MV-4-11 (cell line): ENCODE results near the gene HEATR5A.
A peak's percentile ranks its signal among the peaks of the same experiment; 100 is the strongest.
"Not testable (repeated sequence)": the region's sequence is repeated elsewhere in the genome, so short reads cannot be mapped to it uniquely, and the experiment has no call there.

ENCODE experiments used
- DNase-seq: peaks from one replicate; lab custom pipeline; 2025; lab: John Stamatoyannopoulos, UW

HEATR5A gene

DNA sequence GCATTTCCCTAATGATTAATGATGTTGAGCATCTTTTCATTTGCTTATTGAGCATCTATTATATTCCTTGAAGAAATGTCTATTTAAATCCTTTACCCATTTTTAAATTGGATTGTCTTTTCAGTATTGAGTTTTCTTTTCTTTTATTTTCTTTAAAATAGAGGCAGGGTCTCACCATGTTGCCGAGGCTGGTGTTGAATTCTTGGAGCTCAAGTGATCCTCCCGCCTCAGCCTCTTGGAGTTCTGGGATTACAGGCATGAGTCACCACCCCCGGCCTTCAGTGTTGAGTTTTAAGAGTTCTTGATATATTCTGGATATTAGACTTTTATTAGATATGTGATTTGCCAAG, 139.5 kb downstream of the HEATR5A start:
- no peak for DNase-seq

DNA sequence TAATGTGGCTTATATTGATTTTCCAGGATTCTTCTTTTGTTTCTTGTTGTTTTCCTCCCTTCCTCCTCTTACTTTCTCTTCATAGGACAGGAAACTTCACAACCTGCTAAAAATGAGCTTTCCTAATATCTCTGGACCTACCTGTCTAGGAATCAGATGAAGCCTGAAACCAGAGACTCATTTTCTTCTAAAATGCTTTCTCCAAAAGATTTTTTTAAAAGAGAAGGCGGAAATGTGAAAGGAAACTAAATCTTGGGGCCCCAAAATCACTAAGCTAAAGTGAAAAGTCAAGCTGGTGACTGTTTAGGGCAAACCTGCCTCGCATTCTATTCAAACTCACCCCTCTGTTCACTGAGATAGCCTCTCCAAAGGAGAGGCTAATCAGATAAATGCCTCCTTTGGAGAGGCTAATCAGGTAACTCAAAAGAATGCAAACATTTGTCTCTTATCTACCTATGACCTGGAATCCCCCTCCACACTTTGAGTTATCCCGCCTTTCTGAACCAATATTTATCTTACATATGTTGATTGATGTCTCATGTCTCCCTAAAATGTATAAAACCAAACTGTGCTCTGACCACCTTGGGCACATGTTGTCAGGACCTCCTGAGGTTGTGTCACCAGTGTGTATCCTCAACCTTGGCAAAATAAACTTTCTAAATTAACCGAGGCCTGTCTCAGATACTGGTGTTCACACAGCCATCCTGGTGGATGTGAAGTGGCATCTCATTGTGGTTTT, 140.0 kb downstream of the HEATR5A start:
- DNase-seq = no peak

- DNase-seq = peak; percentile 11
These were observed 141.5 kb downstream of the HEATR5A start for GRCh38 chr14:31278883-31279282.

DNA sequence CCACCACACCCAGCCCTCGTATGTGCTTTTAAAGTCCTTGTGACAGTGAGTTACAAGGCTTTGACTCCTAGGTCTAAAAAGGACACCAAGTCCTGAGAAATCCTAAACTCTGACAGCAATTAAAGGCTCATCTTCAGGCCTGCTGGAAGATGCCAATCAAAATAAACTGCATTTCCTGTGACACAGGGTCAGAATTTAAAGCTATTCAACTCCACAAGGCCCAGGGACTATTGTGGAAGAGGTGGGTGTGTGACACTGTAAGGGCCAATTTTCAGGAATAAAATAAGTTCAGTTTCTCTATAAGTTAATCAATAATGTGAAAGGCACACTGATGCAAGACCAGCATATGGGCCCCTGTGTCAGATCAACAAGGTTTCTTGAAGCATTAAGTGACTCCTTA, 143.3 kb downstream of the HEATR5A start:
- DNase-seq = no peak

GRCh38 chr14:31276417-31276816, 143.9 kb downstream of the HEATR5A start:
- DNase-seq = not testable (repeated sequence)

DNA sequence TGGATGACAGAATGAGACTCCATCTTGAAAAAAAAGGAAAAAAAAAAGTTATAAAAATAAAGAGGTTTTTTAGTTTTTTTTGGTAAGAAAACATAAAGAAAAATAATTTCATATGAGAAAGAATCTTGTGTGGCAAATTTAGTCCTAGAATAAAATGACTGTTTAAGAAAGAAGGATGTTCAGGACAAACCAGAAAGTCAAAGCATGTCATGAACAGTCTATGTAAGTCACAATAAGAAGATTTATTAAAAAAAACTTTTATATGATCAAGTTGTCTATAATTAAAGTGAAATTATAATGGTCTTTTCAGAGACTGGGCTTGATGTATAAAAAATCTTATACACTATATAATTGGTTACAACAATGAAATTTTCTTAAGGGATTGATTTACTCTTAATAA, 144.6 kb downstream of the HEATR5A start:
- DNase-seq = no peak

- DNase-seq = no peak
These were observed 148.7 kb downstream of the HEATR5A start for GRCh38 chr14:31271648-31272047.

- DNase-seq = peak; percentile 12
These were observed 150.1 kb downstream of the HEATR5A start for GRCh38 chr14:31270196-31270772.

DNA sequence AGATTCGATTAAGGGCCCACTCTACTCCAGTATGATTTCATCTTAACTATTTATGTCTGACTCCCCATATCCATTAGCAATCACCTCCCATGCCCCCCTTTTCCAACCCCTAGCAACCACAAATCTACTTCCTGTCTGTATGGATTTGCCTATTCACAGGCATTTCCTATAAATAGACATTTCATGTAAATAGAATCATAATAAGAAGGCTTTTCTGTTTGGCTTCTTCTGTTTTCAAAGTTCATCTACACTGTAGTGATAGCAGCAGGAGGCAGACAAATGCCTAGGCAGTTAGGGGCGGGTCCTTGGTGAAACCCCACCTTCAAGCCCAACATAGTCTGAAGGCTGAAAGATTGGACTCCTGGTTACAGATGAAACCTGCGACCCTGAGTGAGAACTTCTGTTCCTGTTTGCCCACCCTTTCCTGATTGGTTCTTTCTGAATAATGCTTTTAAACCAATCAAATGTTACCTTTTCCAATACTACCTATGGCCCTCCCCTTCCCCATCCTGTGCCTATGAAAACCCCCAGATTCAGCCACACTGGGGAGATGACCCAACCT, 150.6 kb downstream of the HEATR5A start:
- no peak for DNase-seq

GRCh38 chr14:31268216-31268615, 152.1 kb downstream of the HEATR5A start:
- no peak for DNase-seq

GRCh38 chr14:31266437-31267331, 153.7 kb downstream of the HEATR5A start:
- DNase-seq = no peak

DNA sequence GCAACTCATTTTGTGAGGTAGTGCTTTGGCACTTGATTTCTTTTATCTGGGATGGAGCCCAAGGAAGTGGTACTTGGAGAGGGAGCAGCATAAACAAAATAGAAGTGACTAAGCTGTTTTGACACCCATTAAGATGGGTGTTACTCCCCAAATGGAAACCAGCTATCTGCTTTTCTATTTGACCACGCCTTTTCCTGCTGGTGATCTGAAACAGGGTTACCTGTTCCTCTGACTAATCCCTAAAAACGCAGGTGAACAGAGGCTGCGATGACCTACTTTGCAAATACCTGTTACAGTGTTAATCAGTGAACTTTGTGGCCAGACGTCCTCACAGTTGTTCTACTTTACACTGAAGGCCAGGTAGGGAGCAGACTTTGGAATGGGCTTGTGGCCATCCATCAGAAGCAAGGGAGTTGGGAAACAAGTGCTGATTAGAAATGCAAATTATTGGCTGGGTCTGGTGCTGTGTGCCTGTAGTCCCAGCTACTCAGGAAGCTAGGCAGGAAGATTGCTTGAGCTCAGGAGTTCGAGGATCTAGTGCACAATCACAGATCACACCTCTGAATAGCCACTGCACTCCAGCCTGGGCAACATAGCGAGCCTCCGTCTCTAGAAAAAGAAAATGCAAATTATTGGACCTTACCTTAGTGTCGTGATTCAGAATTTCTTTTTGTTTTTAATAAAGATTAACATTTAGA, 154.5 kb downstream of the HEATR5A start:
- DNase-seq = no peak

DNA sequence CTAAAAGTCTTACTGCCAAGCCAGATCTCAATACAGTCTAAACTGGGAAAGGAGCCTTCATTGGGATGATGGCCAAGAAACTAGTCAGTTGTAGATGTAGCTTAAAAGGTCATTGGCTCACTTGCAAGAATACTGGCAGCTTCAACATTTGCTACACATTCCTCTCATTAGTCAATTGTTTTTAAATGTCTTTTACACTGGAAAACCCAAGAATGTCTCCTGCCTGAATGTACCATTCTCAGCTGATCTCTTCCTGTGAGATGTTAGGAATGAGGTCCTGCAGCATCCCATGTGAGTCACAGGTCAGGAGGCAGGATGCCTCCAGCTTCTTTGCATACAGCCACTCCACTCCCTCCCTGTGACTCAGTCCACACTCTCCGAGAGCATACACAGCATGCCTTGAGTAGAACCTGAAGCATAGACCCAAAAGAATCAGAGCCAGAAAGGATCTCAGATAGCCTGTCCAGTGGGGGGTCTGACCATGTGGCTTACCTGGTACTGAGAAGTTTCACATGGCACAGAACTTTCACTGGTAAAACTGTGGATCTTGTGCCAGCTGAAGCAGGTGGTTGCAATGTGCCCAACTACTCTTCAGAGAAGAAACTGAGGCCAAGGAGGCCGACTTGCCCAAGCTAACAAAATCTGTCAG, 156.7 kb downstream of the HEATR5A start:
- DNase-seq = no peak

- peak; percentile 70 for DNase-seq
These were observed 158.3 kb downstream of the HEATR5A start for GRCh38 chr14:31261859-31262731.

- no peak for DNase-seq
These were observed 158.9 kb downstream of the HEATR5A start for GRCh38 chr14:31261523-31261858.

DNA sequence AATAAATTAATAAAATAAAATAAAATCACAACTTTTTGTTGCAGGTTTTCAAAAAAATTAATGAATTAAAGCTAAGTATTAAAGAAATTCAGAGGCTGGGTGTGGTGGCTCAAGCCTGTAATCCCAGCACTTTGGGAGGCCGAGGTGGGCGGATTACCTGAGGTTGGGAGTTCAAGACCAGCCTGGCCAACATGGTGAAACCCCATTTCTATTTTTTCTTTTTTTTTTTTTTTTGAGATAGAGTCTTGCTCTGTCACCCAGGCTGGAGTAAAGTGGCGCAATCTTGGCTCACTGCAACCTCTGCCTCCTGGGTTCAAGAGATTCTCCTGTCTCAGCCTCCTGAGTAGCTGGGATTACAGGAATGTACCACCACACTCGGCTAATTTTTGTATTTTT, 161.3 kb downstream of the HEATR5A start:
- not testable (repeated sequence) for DNase-seq

GRCh38 chr14:31258427-31259039, 161.8 kb downstream of the HEATR5A start:
- DNase-seq = no peak

DNA sequence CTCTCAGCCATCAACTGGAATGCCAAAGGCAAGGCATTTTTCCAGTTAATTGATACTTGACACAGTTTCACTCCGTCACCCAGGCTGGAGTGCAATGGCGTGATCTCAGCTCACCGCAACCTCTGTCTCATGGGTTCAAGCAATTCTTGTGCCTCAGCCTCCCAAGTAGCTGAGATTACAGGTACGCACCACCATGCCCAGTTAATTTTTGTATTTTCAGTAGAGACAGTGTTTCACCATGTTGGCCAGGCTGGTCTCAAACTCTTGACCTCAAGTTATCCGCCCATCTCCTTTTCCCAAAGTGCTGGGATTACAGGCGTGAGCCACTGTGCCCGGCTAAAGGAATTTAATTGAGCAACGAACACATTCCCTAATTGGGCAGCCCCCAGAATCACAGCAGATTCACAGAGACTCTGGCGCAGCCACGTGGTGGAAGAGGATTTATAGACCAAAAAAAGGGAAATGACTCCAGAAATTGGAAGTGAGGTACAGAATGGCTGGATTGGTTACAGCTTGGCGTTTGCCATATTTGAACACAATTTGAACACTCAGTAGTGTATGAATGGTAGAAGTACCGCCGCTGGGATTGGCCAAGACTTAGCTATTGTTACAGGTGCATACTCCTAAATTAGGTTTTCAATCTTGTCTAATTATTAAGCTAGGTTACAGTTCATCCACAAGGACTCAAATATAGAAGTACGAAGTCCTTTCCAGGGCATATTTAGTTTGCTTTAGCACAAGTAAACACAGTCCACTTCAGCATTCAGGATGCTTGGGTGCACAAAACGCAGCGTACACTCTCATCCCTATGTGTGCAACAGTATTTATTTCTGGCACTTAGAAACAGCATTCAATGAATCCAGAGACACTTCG, 162.6 kb downstream of the HEATR5A start:
- DNase-seq = peak; percentile 64

DNA sequence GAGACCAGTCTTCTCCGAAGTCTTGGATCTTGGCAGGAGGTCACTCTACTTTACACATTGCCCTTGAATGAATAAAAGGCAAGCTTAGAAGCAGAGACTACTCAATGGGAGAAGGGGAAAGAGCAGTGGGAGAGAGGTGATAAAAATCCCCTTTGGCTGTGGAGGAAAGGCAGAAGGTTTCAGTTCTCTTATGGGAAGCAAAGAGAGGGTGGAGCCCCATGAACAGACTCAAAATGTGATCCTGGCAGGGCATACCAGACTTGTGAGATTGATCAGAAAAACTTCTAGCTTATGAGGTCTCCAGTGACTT, 163.2 kb downstream of the HEATR5A start:
- DNase-seq = peak; percentile 26
